Retinal pigment epithelial cell (primary cell): ENCODE measurements around the gene GPRC5A.
A peak's percentile ranks its signal among the peaks of the same experiment; 100 is the strongest.
"Not testable (repeated sequence)": the region's sequence is repeated elsewhere in the genome, so short reads cannot be mapped to it uniquely, and the experiment has no call there.

ENCODE experiments used
- DNase-seq: peaks from one replicate; pipeline ENCODE4 v3.0.0-alpha.2; 2010; ENCODE audit warnings: low read depth
- H3K4me3 ChIP-seq: 2 replicates; pipeline ENCODE4 v1.5.1; 2011; ENCODE audit warnings: mild to moderate bottlenecking, low read length, control low read depth, moderate library complexity
- TF ChIP-seq, protein P1 (sequence below): conservative IDR thresholded peaks from 2 replicates; pipeline ENCODE4 v1.5.1; 2011; ENCODE audit warnings: low read depth, low read length, control low read depth, inconsistent platforms

Gene GPRC5A, protein sequence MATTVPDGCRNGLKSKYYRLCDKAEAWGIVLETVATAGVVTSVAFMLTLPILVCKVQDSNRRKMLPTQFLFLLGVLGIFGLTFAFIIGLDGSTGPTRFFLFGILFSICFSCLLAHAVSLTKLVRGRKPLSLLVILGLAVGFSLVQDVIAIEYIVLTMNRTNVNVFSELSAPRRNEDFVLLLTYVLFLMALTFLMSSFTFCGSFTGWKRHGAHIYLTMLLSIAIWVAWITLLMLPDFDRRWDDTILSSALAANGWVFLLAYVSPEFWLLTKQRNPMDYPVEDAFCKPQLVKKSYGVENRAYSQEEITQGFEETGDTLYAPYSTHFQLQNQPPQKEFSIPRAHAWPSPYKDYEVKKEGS

DNA sequence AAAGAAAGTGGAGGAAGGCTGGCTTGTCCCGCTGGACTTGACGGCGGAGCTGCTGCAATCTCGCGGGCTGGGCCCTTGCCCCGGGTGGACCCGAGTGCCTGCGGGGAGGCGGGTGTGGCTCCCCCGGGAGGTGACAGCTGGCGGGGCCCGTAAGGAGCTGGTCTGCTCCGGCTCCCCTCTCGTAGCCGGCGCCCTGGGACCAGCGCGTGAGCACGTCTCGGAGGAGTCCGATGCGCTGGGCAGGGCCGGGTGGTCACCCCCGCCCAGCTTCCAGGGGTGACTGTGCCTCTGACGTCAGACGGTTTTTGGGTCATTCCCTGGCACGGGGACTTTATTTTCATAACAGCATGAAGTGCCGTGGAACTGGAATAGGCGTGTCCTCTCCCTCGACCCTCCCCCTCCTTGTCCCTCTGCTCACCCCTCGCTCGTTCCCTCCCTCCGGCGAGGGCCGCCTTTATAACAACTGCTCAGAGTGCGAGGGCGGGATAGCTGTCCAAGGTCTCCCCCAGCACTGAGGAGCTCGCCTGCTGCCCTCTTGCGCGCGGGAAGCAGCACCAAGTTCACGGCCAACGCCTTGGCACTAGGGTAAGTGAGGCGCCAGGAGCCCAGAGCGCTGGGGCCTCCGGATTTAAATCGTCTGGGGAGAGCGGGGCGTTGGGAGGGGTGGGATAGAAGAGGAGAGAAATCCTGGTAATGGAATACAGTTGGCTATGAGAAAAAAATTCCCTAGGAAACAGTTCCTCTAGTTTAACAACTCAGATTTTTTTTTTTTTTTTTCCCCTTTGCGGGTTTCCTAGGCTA, at the start of gene GPRC5A:
TSS of gene GPRC5A (plus strand) at position 483 of the 801 bp plus-strand sequence. CDS start 16,688 bp downstream, outside the sequence.
- H3K4me3 ChIP-seq, result peak within 1 kb of the TSS; percentile 70
- peak; percentile 88 for DNase-seq
- TF ChIP-seq, protein P1, sequence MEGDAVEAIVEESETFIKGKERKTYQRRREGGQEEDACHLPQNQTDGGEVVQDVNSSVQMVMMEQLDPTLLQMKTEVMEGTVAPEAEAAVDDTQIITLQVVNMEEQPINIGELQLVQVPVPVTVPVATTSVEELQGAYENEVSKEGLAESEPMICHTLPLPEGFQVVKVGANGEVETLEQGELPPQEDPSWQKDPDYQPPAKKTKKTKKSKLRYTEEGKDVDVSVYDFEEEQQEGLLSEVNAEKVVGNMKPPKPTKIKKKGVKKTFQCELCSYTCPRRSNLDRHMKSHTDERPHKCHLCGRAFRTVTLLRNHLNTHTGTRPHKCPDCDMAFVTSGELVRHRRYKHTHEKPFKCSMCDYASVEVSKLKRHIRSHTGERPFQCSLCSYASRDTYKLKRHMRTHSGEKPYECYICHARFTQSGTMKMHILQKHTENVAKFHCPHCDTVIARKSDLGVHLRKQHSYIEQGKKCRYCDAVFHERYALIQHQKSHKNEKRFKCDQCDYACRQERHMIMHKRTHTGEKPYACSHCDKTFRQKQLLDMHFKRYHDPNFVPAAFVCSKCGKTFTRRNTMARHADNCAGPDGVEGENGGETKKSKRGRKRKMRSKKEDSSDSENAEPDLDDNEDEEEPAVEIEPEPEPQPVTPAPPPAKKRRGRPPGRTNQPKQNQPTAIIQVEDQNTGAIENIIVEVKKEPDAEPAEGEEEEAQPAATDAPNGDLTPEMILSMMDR, result peak; percentile 41

DNA sequence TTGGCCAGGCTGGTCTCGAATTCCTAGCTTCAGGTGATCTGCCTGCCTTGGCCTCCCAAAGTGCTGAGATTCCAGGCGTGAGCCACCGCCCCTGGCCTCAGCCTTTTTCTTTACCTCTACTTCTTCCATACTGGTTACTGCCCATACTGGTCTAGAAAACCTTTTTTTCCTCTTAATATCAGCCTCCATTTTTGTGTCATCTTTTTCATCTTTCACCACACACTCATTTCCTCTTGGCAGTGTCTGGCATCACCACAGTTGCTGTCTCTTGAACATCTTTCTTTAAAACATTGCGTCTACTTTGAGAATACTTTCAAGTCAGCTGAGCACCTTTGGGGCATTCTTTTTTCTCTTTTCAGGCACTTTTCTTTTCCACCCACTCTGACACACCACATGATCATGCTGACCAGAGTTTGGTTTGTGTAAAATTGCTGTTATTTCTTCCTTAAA, 45.5 kb upstream of the GPRC5A start:
- TF ChIP-seq, protein P1, result no peak
- no peak for DNase-seq
- no peak overlapping the region for H3K4me3 ChIP-seq

DNA sequence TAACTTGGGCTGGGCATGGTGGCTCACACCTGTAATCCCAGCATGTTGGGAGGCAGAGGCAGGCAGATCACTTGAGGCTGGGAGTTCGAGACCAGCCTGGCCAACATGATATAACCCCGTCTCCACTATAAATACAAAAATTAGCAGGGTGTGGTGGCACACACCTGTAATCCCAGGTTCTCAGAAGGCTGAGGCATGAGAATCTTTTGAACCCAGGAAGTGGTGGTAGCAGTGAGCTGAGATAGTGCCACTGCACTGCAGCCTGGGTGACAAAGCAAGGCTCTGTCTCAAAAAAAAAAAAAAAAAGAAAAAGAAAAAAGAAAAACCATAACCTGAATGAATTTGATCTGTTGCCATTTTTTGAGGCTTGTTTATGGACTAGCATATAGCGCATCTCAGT, 44.6 kb upstream of the GPRC5A start:
- not testable (repeated sequence) for DNase-seq, H3K4me3 ChIP-seq

DNA sequence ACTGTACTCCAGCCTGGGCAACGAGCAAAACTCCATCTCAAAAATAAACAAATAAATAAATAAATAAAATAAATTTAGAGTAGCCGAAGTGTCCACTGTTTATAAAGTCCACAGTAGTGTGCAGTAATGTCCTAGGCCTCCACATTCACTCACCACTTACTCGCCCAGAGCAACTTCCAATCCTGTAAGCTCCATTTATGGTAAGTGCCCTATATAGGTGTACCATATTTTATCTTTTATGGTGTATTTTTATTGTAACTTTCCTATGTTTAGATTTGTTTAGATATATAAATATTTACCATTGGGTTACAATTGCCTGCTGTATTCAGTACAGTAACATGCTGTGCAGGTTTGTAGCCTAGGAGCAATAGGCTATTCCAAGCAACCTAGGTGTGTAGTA, 37.9 kb upstream of the GPRC5A start:
- DNase-seq, result no peak
- H3K4me3 ChIP-seq, result no peak overlapping the region
- TF ChIP-seq, protein P1, result no peak

DNA sequence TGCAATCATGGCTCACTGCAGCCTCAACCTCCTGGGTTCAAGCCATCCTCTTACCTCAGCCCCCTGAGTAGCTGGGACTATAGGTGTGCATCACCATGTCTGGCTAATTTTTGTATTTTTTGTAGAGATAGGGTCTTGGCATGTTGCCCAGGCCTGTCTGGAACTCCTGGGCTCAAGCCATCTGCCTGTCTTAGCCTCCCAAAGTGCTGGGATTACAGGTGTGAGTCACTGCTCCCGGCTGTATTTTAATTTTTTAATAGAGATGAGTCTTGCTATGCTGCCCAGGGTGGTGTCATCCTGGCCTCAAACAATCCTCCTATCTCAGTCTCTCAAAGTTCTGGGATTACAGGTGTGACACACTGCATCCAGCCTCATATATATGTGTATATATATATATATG, 31.7 kb upstream of the GPRC5A start:
- TF ChIP-seq, protein P1, result no peak
- DNase-seq, result no peak
- no peak overlapping the region for H3K4me3 ChIP-seq

DNA sequence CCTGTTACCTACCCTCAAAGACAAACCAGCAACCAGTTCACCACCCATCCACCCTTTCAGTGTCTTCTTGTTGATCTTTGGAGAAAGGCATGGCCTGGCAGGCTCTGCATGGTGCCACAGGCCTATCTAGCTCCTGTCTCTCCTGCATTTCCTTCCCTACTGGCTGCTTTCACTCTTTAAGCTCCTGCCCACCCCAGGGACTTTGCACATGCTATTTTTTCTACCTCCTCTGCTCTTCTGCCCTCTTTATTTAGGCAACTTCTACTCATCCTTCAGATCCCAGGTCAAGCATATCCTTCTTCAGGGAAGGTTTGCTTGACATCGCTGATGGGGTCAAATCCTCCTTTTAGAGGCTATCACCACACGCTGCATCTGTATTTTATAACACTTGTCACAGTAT, 27.1 kb upstream of the GPRC5A start:
- H3K4me3 ChIP-seq, result no peak overlapping the region
- no peak for DNase-seq
- TF ChIP-seq, protein P1, result no peak

DNA sequence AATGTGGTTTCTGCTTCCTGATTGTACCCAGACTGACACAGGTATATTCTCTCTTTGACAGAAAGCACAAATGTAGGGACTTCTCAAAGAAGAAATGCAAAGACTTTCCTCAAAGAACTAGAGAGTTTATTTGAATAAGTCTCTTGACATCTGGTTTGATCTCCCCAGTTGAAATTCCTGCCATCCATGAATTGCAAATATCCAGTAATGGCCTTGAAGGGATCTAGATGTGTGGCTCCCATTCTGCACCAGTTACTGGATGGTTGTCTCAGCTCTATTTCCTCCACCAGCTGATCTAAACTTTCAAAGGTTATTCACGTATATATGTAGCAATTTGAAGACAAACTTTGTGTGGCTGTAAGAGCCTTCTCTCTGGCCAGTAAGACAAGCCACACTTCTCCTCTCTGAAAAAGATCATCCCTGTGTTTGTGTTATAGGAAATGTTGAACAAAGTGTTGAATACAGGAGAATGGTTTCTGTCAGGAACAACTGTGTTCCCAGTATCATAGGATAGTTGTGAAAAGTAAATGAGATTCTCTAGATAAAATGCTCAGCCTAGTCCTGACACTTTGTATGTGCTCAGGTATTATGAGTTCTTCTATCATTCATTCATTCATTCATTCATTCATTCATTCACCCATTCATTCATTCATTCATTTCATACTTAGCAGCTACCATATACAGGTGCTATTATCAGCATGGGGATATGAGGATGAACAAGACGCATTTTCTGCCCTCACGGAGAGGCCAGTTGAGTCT, 22.7 kb upstream of the GPRC5A start:
- TF ChIP-seq, protein P1, result no peak
- no peak overlapping the region for H3K4me3 ChIP-seq
- DNase-seq, result no peak
